Activated CD4-positive, CD25-positive, alpha-beta regulatory T cell (primary cell): ENCODE data around the gene PAQR5.
"Not testable (repeated sequence)": the region's sequence is repeated elsewhere in the genome, so short reads cannot be mapped to it uniquely, and the experiment has no call there.

Experiments used
- DNase-seq, 4 experiments: peaks; one replicate each; lab custom pipeline; 2025; lab: John Stamatoyannopoulos, UW

The PAQR5 gene

GRCh38 chr15:69293741-69294615 is 4.7 kb upstream of the PAQR5 start:
- no peak for DNase-seq

GRCh38 chr15:69296606-69297005 is 2.1 kb upstream of the PAQR5 start:
- no peak for DNase-seq

GRCh38 chr15:69297642-69298353 is 914 bp upstream of the PAQR5 start:
- no peak for DNase-seq

- DNase-seq, result no peak
Measured at GRCh38 chr15:69298354-69298696, 387 bp upstream of the PAQR5 start.

GRCh38 chr15:69299451-69299886 is 757 bp downstream of the PAQR5 start:
- no peak for DNase-seq

GRCh38 chr15:69299943-69300588 is 1.4 kb downstream of the PAQR5 start:
- no peak for DNase-seq

- not testable (repeated sequence) for DNase-seq
Measured at GRCh38 chr15:69301101-69301500, 2.4 kb downstream of the PAQR5 start.

- DNase-seq, result not testable (repeated sequence)
Measured at GRCh38 chr15:69302087-69302486, 3.4 kb downstream of the PAQR5 start.

GRCh38 chr15:69302929-69303328 is 4.2 kb downstream of the PAQR5 start:
- no peak for DNase-seq

- DNase-seq, result no peak
Measured at GRCh38 chr15:69303337-69304181, 4.8 kb downstream of the PAQR5 start.

- DNase-seq, result no peak
Measured at GRCh38 chr15:69304182-69304545, 5.5 kb downstream of the PAQR5 start.

GRCh38 chr15:69305204-69305931 is 6.7 kb downstream of the PAQR5 start:
- no peak for DNase-seq

GRCh38 chr15:69305933-69306568 is 7.3 kb downstream of the PAQR5 start:
- no peak for DNase-seq

- no peak for DNase-seq
Measured at GRCh38 chr15:69307939-69308338, 9.2 kb downstream of the PAQR5 start.

GRCh38 chr15:69308949-69309348 is 10.2 kb downstream of the PAQR5 start:
- no peak for DNase-seq

GRCh38 chr15:69311319-69311721 is 12.6 kb downstream of the PAQR5 start:
- no peak for DNase-seq

GRCh38 chr15:69313432-69314000 is 14.8 kb downstream of the PAQR5 start:
- no peak for DNase-seq

- DNase-seq, result no peak
Measured at GRCh38 chr15:69314131-69314530, 15.4 kb downstream of the PAQR5 start.

GRCh38 chr15:69314736-69315135 is 16.0 kb downstream of the PAQR5 start:
- no peak for DNase-seq

- no peak for DNase-seq
Measured at GRCh38 chr15:69315402-69316110, 16.8 kb downstream of the PAQR5 start.
